Large intestine (tissue), 3 donors: ENCODE measurements around the gene ABCG1. TPM values are rescaled to one million over a fixed set of nuclear protein-coding genes. Genes with fewer than 3 reads are reported as not detected.
A peak's percentile ranks its signal among the peaks of the same experiment; 100 is the strongest.

Source experiments
- DNase-seq, 2 donors: peaks; one replicate each; pipeline versions ENCODE4 v3.0.0 to v3.0.0-alpha.2; 2013
- H3K27ac ChIP-seq: one replicate; pipeline ENCODE4 v1.5.1; 2013; ENCODE audit warnings: low read length
- H3K27me3 ChIP-seq: 2 replicates; pipeline ENCODE4 v1.6.1; 2013; ENCODE audit warnings: low read length; ENCODE audit not compliant: control insufficient read depth, insufficient read depth
- H3K36me3 ChIP-seq: 2 replicates; pipeline ENCODE4 v1.6.1; 2013; ENCODE audit warnings: low read length; ENCODE audit not compliant: control insufficient read depth, insufficient read depth
- H3K4me1 ChIP-seq: one replicate; pipeline ENCODE4 v1.6.1; 2013; ENCODE audit warnings: low read length; ENCODE audit not compliant: control insufficient read depth, insufficient read depth
- H3K4me3 ChIP-seq: one replicate; pipeline ENCODE4 v1.5.1; 2013; ENCODE audit warnings: low read length
- H3K9me3 ChIP-seq: one replicate; pipeline ENCODE4 v1.6.1; 2013; ENCODE audit warnings: mild to moderate bottlenecking, low read depth, low read length, moderate library complexity; ENCODE audit not compliant: control insufficient read depth
- WGBS: methylation state at CpG from one replicate; pipeline ENCODE4 v1.1.5; 2013; ENCODE audit warnings: low lambda C conversion rate; ENCODE audit not compliant: insufficient coverage; 5-methylcytosine and 5-hydroxymethylcytosine counted together
- polyA plus RNA-seq: library from polyadenylated mRNA; unstranded; fragments of 120-200 nt; gene quantifications from one replicate; pipeline ENCODE4 v1.2.1, GENCODE V29; 2013

The ABCG1 gene
- polyA plus RNA-seq, 1 donor = 6.4 TPM

DNA sequence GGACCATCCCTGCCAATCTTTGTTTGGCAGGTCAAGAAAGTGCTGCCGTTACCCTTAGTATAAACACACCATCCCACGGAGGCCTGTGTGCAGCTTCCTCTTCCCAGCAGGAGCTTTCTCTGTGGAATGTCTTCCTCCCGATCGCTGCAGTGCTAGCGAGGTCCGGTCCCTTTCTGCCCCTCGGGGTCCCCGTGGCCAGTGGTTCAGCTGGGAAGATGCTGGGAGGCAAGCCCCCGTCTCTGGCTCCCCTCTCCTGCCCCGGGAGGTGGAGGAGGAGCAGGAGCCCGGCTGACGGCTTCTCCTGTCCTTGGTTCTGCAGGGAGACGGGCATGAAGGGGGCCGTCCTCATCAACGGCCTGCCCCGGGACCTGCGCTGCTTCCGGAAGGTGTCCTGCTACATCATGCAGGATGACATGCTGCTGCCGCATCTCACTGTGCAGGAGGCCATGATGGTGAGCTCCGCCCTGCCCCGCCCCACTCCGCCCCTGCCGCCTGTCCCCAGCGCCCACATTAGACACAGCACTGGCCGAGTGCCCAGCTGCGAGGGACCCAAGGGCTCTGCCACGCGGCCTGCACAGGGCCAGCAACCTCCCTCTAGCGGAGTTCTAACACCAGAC is 54.2 kb downstream of the ABCG1 start:
- DNase-seq = no peak
- H3K9me3 ChIP-seq = no peaks in the 10 kb centered on the region

DNA sequence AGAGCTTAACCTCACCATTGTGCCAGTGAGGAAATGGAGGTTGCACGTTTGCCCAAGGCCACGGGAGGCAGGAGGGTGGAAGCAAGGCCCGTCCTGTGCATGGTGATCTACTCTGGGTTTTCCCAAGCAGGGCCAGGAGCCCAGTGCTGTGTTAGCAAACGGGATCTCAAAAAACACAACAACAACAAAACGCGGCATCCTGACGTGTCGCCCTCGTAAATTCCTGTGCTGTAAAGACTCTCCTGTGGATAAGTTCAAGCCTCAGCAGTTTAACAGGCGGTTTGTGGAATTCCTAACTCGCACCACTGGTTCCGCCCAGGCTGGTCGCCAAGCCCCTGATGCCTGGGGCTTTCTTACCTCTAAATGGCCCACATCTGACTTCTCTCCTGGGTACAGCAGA is 57.1 kb downstream of the ABCG1 start:
- Histone ChIP-seq H3K4me3 (no peak overlapping the region), H3K36me3 (no peaks in the 10 kb centered on the region), H3K27me3 (no peaks in the 10 kb centered on the region), H3K4me1 (no peaks in the 10 kb centered on the region), H3K9me3 (no peaks in the 10 kb centered on the region), H3K27ac (no peak overlapping the region)
- WGBS = no CpG with 5 or more reads among the region's 13 CpGs
- DNase-seq = no peak

More for the DNA sequence above, 54.2 kb downstream of the ABCG1 start:
- no peaks in the 10 kb centered on the region for H3K4me1 ChIP-seq
- no peaks in the 10 kb centered on the region for H3K36me3 ChIP-seq
- no peak overlapping the region for H3K4me3 ChIP-seq
- WGBS = no CpG with 5 or more reads among the region's 29 CpGs
- no peaks in the 10 kb centered on the region for H3K27me3 ChIP-seq
- no peak overlapping the region for H3K27ac ChIP-seq

DNA sequence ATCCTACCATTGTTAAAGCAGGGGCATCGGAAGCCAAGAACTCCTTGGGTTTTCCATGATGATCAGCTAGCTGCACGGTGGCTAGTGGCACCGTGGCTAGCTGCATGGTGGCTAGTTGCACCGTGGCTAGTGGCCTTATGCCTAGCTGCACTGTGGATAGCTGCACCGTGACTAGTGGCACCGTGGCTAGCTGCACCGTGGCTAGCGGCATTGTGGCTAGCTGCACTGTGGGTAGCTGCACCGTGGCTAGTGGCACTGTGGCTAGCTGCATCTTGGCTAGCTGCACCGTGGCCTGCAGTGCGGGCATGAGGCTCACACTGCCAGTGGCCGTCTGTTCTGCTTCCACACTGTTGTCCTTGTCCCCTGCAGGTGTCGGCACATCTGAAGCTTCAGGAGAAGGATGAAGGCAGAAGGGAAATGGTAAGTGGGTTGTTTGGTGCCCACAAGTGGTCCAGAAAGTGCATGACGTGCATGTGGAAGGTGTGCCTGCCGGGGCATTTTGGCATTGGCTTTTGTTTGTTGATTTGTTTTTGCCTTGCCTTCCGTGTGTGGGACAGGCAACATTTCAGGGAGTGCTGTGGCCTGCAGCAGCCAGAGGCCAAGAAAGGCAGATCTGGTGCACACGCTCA is 57.7 kb downstream of the ABCG1 start:
- Histone ChIP-seq H3K4me1 (no peaks in the 10 kb centered on the region), H3K36me3 (no peaks in the 10 kb centered on the region), H3K4me3 (no peak overlapping the region), H3K27ac (no peak overlapping the region), H3K27me3 (no peaks in the 10 kb centered on the region), H3K9me3 (no peaks in the 10 kb centered on the region)
- no peak for DNase-seq
- no CpG with 5 or more reads among the region's 17 CpGs for WGBS

DNA sequence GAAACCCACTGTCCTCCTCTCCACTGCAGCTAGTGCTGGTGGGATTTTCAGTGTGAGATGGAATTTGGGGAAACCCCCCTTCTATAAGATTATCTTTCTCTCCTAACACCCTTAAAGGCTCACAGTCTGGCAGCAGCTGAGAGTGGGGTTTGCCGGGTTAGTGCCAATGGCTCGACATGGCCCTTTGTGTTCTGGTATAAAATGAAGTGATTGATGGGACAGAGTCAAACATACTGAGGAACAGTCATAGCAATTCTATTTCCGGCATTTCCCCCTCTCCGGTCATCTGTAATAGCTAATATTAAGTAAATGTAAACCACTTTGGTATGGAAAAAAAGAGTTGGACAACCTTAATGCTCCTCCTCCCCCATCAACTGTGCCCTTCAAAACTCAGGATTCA is 58.7 kb downstream of the ABCG1 start:
- H3K27me3 ChIP-seq = no peaks in the 10 kb centered on the region
- H3K4me1 ChIP-seq = no peaks in the 10 kb centered on the region
- H3K9me3 ChIP-seq = no peaks in the 10 kb centered on the region
- no peak for DNase-seq
- no peak overlapping the region for H3K4me3 ChIP-seq
- H3K36me3 ChIP-seq = no peaks in the 10 kb centered on the region
- no peak overlapping the region for H3K27ac ChIP-seq
- no CpG with 5 or more reads among the region's 4 CpGs for WGBS

DNA sequence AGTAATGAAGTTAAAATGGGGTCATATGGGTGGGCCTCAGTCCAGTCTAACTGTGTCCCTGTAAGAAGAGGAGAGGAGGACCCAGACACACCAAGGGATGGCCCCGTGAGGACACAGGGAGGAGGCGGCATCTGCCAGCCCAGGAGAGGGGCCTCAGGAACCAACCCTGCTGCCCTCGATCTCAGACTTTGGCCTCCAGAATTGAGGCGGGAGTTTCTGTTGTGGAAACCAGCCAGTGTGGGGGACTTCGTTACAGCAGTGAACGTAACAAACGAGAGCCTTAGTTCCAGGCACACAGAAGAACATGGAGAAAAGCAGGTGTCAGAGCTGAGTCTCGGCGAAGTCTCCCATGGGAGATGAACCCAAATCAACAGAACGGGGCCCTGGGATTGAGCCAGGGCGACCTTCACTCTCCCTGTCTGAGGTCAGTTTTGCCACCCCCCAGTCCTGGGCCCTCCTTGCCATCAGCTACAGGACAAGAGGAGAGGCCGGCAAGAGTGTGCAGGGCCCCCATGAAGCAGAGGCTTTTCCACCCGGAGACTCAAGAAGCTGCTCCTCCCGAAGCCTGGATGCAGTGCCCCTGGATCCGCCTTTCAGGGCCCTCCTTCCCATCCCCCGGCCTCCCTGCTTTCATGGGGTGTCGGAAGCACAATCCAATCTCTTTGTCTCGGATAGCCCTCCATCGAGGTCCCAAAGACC is 59.7 kb downstream of the ABCG1 start:
- no peaks in the 10 kb centered on the region for H3K27me3 ChIP-seq
- H3K4me1 ChIP-seq = no peaks in the 10 kb centered on the region
- WGBS = no CpG with 5 or more reads among the region's 19 CpGs
- no peak overlapping the region for H3K27ac ChIP-seq
- DNase-seq = peak in 1 of 2 donors; percentile 73
- no peaks in the 10 kb centered on the region for H3K9me3 ChIP-seq
- H3K36me3 ChIP-seq = no peaks in the 10 kb centered on the region
- no peak overlapping the region for H3K4me3 ChIP-seq

DNA sequence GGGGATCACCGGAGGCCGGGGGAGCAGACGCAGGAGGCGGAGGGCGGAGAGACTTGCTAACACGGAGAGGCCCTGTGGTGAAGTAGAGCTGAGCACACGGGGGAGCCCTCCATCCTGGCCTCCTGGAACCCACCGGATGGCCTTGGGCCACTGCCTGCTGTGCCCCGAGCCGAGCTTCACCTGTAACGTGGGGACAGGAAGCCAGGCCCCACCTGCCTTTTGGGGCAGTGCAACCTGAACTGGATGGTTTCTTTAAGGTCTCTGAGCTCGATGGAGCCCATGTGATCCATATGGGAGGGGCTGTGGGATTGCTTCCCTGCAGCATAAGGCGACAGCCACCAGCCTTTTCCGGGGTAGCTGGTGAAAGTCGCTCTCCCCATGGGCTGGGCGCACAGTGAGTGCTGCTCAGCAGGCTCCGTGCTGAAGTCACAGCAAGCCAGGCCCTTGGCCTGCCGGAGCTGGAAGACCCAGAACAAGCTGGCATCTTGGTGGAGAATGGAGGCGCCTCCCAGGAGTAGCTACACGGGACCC is 60.5 kb downstream of the ABCG1 start:
- Histone ChIP-seq H3K4me3 (no peak overlapping the region), H3K9me3 (no peaks in the 10 kb centered on the region), H3K27me3 (no peaks in the 10 kb centered on the region), H3K27ac (no peak overlapping the region), H3K36me3 (no peaks in the 10 kb centered on the region), H3K4me1 (no peaks in the 10 kb centered on the region)
- DNase-seq = no peak
- no CpG with 5 or more reads among the region's 20 CpGs for WGBS

DNA sequence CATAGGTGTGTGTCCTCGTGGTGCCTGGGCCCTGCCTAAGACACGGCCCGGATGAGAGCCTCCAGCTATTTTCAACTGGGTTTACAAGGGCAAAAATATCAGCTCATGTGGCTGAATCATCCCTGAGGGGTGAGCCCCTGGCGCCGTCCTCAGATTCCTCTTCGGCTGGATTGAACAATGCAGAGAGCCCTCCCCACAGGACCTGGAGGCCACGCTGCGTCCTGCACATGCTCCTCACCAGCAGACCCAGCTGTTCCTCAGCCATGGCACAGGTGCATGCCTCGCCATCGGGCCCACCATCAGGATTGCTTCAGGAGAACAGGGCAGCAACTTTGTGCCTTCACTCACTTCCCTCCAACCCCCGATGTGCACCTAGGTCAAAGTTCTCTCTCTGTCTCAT is 60.9 kb downstream of the ABCG1 start:
- Histone ChIP-seq H3K27ac (no peak overlapping the region), H3K27me3 (no peaks in the 10 kb centered on the region), H3K4me3 (no peak overlapping the region), H3K4me1 (no peaks in the 10 kb centered on the region), H3K36me3 (no peaks in the 10 kb centered on the region), H3K9me3 (no peaks in the 10 kb centered on the region)
- DNase-seq = no peak
- WGBS = no CpG with 5 or more reads among the region's 11 CpGs

DNA sequence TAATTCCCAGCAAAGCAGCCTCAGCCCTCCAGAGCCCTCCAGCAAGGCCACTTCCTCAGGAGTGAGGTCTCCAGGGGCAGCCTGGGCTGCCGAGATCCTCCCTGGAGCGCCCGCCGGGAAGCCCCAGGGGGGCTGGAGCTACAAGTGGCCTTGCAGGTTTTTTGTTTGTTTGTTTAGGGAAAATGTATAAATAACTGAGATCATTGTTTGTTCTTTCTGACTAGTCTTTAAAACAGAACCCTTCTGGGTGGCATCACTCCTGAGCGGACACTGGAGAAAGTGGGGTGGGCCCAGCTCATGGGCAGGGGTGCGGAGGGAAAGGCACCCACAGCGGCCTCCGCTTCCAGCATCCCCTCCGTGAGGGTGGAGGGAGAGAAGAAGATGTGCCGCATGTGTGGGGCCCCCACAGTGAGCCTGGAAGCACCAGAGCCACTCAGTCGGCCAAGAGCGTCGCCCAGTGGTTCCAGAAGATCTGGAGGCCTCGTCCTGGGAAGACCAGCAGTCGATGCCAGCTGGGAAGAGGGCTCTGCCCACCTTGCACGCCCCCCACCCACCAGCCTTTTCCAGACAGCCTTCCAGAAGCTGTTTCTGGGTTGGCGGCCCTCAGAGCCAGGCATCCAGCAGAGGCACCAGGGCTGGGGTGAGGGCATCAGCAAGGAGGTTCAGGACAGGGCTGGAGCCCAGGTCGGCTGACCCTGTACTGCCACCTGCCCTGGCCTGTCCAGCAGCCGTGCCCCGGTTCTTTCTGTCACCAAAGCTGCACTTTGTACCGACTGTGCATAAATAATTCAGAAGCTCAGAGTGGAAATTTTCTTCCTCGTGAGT is 61.6 kb downstream of the ABCG1 start:
- Histone ChIP-seq H3K4me1 (no peaks in the 10 kb centered on the region), H3K27ac (no peak overlapping the region), H3K27me3 (no peaks in the 10 kb centered on the region), H3K9me3 (no peaks in the 10 kb centered on the region), H3K36me3 (no peaks in the 10 kb centered on the region), H3K4me3 (no peak overlapping the region)
- DNase-seq = no peak
- WGBS = no CpG with 5 or more reads among the region's 22 CpGs

DNA sequence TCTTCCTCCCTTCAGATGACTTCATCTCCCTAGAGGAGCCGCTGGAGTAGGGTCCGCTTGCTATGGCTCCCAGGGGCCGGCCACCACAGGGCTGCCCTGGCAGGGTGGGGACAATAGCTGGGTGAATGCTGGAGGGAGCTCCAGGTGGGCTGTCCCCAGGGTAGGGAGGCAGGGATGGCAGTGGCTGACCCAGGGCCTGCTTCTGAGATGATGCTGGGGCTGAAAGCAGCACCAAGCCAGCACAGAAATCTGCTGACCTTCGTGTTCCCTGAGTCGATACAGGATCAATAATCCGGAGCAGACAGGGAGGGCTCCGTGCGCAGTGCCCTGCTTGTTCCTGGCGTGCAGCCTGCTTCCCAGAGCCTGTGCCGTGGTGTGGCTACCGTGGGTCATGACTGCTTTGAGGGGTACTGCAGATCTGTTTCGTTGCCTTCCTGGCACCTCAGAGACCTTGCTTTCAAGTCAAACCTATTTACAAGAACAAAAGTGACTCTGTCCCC is 62.3 kb downstream of the ABCG1 start:
- Histone ChIP-seq H3K27ac (no peak overlapping the region), H3K27me3 (no peaks in the 10 kb centered on the region), H3K9me3 (no peaks in the 10 kb centered on the region), H3K36me3 (no peaks in the 10 kb centered on the region), H3K4me3 (no peak overlapping the region), H3K4me1 (no peaks in the 10 kb centered on the region)
- no peak for DNase-seq
- WGBS = 100% methylated on average over 1 of the region's 12 CpGs

DNA sequence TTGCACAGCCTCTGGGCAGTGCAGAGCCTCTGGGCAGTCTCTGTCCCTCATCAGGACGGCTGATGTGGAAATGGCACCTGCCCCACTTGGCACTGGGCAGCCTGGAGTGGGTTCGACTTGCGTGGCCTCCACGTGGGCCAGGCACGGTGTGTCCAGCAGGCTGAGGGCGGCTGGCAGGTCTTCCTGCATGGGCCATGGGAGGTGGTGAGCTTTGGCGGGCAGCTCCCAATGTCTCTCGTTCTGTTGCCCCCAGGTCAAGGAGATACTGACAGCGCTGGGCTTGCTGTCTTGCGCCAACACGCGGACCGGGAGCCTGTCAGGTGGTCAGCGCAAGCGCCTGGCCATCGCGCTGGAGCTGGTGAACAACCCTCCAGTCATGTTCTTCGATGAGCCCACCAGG is 63.1 kb downstream of the ABCG1 start:
- WGBS = no CpG with 5 or more reads among the region's 18 CpGs

More for the DNA sequence above, 63.1 kb downstream of the ABCG1 start:
- H3K4me3 ChIP-seq = no peak overlapping the region
- H3K27me3 ChIP-seq = no peaks in the 10 kb centered on the region
- H3K4me1 ChIP-seq = no peaks in the 10 kb centered on the region
- H3K9me3 ChIP-seq = no peaks in the 10 kb centered on the region
- H3K36me3 ChIP-seq = no peaks in the 10 kb centered on the region
- H3K27ac ChIP-seq = no peak overlapping the region
- no peak for DNase-seq
